Esophagus squamous epithelium (tissue), 5 donors: Measurements from ENCODE around the gene PVR. TPM values are rescaled to one million over a fixed set of nuclear protein-coding genes. Genes with fewer than 3 reads are reported as not detected.

Source experiments
- DNase-seq: peaks from one replicate; lab custom pipeline; 2025; lab: John Stamatoyannopoulos, UW
- H3K27ac ChIP-seq, 4 donors: fragments of 200-600 bp; sonication (generic); one replicate each; pipeline ENCODE4 v1.5.1; 2016 to 2019; ENCODE audit warnings: mild to moderate bottlenecking in 1 of 4
- H3K27me3 ChIP-seq, 4 donors: fragments of 200-600 bp; sonication (generic); 1 replicate in 3 of 4; 2 replicates in 1 of 4; pipeline versions ENCODE4 v1.5.1 to v1.6.0; 2017 to 2021; ENCODE audit warnings: antibody characterized with exemption in 1 of 4
- H3K36me3 ChIP-seq, 3 donors: fragments of 200-600 bp; sonication (generic); one replicate each; pipeline ENCODE4 v1.5.1; 2016 to 2019
- H3K4me1 ChIP-seq, 3 donors: fragments of 200-600 bp; sonication (generic); one replicate each; pipeline ENCODE4 v1.5.1; 2017 to 2019
- H3K4me3 ChIP-seq, 4 donors: fragments of 200-600 bp; sonication (generic); 1 replicate in 3 of 4; 2 replicates in 1 of 4; pipeline ENCODE4 v1.5.1; 2016 to 2019; ENCODE audit warnings: mild to moderate bottlenecking in 2 of 4, moderate library complexity in 1 of 4
- H3K9me3 ChIP-seq, 3 donors: fragments of 200-600 bp; sonication (generic); one replicate each; pipeline ENCODE4 v1.5.1; 2016 to 2019
- CTCF ChIP-seq, 6 experiments: fragments of 450-650 bp in 4 of 6; fragments of 200-600 bp in 2 of 6; sonication (generic) in 2 of 6; IDR thresholded peaks; one replicate each; pipeline ENCODE4 v1.5.1; 2016 to 2019; ENCODE audit warnings: antibody characterized with exemption in 6 of 6, mild to moderate bottlenecking in 4 of 6, moderate library complexity in 4 of 6
- POLR2A ChIP-seq, 4 donors: fragments of 450-650 bp; IDR thresholded peaks; one replicate each; pipeline ENCODE4 v1.6.1; 2017; ENCODE audit warnings: antibody characterized with exemption in 4 of 4, mild to moderate bottlenecking in 4 of 4, moderate library complexity in 3 of 4
- WGBS, 2 donors: methylation state at CpG; one replicate each; pipeline ENCODE4 v1.1.5; 2018; 5-methylcytosine and 5-hydroxymethylcytosine counted together
- intact Hi-C: fragments of 100-400 bp; cut with DNase I; formaldehyde crosslinking; loops from one replicate; pipeline ENCODE4 v1.15.0; 2022
- total RNA-seq, 4 donors: library from RNA; depleted of rRNA; stranded (reverse); fragments of >200 nt; gene quantifications; one replicate each; pipeline ENCODE4 v1.1.0, GENCODE V29; 2016
- donor health status: DM: yes; HTN: yes; CAD: no.

PVR gene
- total RNA-seq, 4 donors from 2014 or later: 13.2 to 21.9 (median 20.9) TPM

- 77 to 87% methylated on average over 12 to 14 of the region's 17 CpGs for WGBS, 2 donors
- intact Hi-C loops: no loop called here
These were observed 59.0 kb downstream of the PVR start for GRCh38 chr19:44702551-44703176.

GRCh38 chr19:44703336-44704078, 59.8 kb downstream of the PVR start:
- Histone ChIP-seq H3K4me3 (no peak overlapping the region), H3K4me1 (no peaks in the 10 kb centered on the region), H3K27me3 (no peaks in the 10 kb centered on the region), H3K9me3 (no peaks in the 10 kb centered on the region), H3K27ac (no peak overlapping the region), H3K36me3 (no peaks in the 10 kb centered on the region)
- no peak for TF ChIP-seq POLR2A (IDR thresholded peaks at IDR 0.05)
- TF ChIP-seq CTCF (IDR thresholded peaks at IDR 0.05): no peak
- intact Hi-C loops: no loop called here
- WGBS, 2 donors: 92 to 100% methylated on average over 9 to 11 of the region's 28 CpGs
- no peak for DNase-seq

More at GRCh38 chr19:44702551-44703176, 59.0 kb downstream of the PVR start:
- Histone ChIP-seq H3K4me1 (no peaks in the 10 kb centered on the region), H3K36me3 (no peaks in the 10 kb centered on the region), H3K27ac (no peak overlapping the region), H3K27me3 (peaks cover 0 to under 1% (median 0%) of the 10 kb centered on the region in 4 donors), H3K9me3 (no peaks in the 10 kb centered on the region), H3K4me3 (no peak overlapping the region)
- no peak for DNase-seq
- no peak for TF ChIP-seq CTCF (IDR thresholded peaks at IDR 0.05)
- TF ChIP-seq POLR2A (IDR thresholded peaks at IDR 0.05): no peak

- Histone ChIP-seq H3K27me3 (no peaks in the 10 kb centered on the region), H3K9me3 (no peaks in the 10 kb centered on the region), H3K27ac (no peak overlapping the region), H3K4me1 (no peaks in the 10 kb centered on the region), H3K36me3 (no peaks in the 10 kb centered on the region), H3K4me3 (no peak overlapping the region)
- WGBS, 2 donors: 79 to 90% methylated on average over 1 of the region's 1 CpG
- TF ChIP-seq POLR2A (IDR thresholded peaks at IDR 0.05) (no peak), CTCF (IDR thresholded peaks at IDR 0.05) (no peak)
- intact Hi-C loops: no loop called here
- no peak for DNase-seq
These were observed 61.3 kb downstream of the PVR start for GRCh38 chr19:44704982-44705381.

GRCh38 chr19:44705502-44706010, 61.8 kb downstream of the PVR start:
- Histone ChIP-seq H3K9me3 (no peaks in the 10 kb centered on the region), H3K4me3 (no peak overlapping the region), H3K27ac (no peak overlapping the region), H3K36me3 (no peaks in the 10 kb centered on the region), H3K27me3 (no peaks in the 10 kb centered on the region), H3K4me1 (no peaks in the 10 kb centered on the region)
- TF ChIP-seq POLR2A (IDR thresholded peaks at IDR 0.05): no peak
- TF ChIP-seq CTCF (IDR thresholded peaks at IDR 0.05): no peak
- intact Hi-C loops: no loop called here
- 89 to 94% methylated on average over 9 to 11 of the region's 12 CpGs for WGBS, 2 donors
- DNase-seq: no peak
